Effector memory CD4-positive, alpha-beta T cell (primary cell): ENCODE results near the gene ZNF784.

Experiments
- DNase-seq, 3 donors: peaks; one replicate each; pipeline ENCODE4 v3.0.0-alpha.2; 2020
- H3K27ac ChIP-seq: 2 replicates; pipeline ENCODE4 v1.7.0; 2013; ENCODE audit warnings: mild to moderate bottlenecking, low read length, moderate library complexity; ENCODE audit not compliant: insufficient read depth, poor library complexity, severe bottlenecking
- H3K27me3 ChIP-seq: replicated peaks from 2 replicates; pipeline ENCODE4 v1.7.0; 2013; ENCODE audit warnings: mild to moderate bottlenecking, low read length; ENCODE audit not compliant: insufficient read depth, control insufficient read depth, poor library complexity, severe bottlenecking
- H3K36me3 ChIP-seq: 2 replicates; pipeline ENCODE4 v1.7.0; 2013; ENCODE audit warnings: mild to moderate bottlenecking, low read length, moderate library complexity; ENCODE audit not compliant: control insufficient read depth, insufficient read depth
- H3K4me1 ChIP-seq: 2 replicates; pipeline ENCODE4 v1.7.0; 2013; ENCODE audit warnings: low read length, mild to moderate bottlenecking; ENCODE audit not compliant: control insufficient read depth, insufficient read depth, poor library complexity, severe bottlenecking
- H3K4me3 ChIP-seq: 2 replicates; pipeline ENCODE4 v1.7.0; 2013; ENCODE audit warnings: low read length, low read depth, mild to moderate bottlenecking; ENCODE audit not compliant: insufficient read depth, poor library complexity, severe bottlenecking
- H3K9me3 ChIP-seq: 2 replicates; pipeline ENCODE4 v1.7.0; 2013; ENCODE audit warnings: mild to moderate bottlenecking, low read length, moderate library complexity; ENCODE audit not compliant: control insufficient read depth

Gene ZNF784

DNA sequence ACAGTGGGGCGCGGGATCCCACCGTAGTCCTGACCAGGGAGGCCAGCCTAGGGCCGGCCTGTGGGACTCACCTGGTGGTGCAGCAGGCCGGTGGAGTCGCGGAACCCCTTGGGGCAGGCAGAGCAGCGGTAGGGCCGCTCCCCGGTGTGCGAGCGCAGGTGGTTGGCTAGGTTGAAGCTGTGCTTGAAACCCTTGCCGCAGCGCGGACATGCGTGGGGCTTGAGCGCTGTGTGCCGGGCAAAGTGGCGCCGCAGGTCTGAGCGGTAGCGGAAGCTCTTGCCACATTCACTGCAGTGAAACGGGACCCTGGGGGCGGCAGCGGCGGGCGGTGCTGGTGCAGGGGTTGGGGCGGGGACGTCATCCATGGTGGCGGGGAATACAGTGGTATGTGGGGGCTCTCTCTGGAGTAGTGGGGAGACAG is 26.9 kb downstream of the ZNF784 start:
- H3K27ac ChIP-seq = no peak overlapping the region
- peaks cover 7% of the 10 kb centered on the region for H3K4me1 ChIP-seq
- DNase-seq = no peak
- no peaks in the 10 kb centered on the region for H3K27me3 ChIP-seq
- no peaks in the 10 kb centered on the region for H3K9me3 ChIP-seq
- no peak overlapping the region for H3K4me3 ChIP-seq
- H3K36me3 ChIP-seq = peaks cover 10% of the 10 kb centered on the region

DNA sequence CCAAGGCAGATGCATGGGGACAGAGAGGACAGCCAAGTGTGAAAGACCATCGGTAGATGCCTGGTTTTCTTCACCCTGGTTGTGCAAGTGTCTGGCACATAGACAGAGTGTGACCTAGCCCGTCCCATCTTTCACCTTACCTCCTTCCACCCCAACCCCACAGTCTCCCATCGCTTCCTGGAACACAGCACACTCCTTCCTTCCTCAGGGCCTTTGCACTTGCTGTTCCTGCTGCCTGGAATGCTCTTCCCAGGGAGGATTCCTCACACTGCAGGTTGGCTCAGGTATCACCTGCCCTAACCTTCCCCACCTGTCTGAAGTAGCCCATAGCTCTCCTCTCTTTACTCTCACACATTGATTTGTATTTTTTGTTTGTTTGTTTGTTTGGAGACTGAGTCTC is 28.1 kb downstream of the ZNF784 start:
- DNase-seq = no peak
- no peak overlapping the region for H3K27ac ChIP-seq
- H3K36me3 ChIP-seq = peaks cover 10% of the 10 kb centered on the region
- H3K9me3 ChIP-seq = no peaks in the 10 kb centered on the region
- H3K4me1 ChIP-seq = peaks cover 7% of the 10 kb centered on the region
- no peak overlapping the region for H3K4me3 ChIP-seq
- no peaks in the 10 kb centered on the region for H3K27me3 ChIP-seq

DNA sequence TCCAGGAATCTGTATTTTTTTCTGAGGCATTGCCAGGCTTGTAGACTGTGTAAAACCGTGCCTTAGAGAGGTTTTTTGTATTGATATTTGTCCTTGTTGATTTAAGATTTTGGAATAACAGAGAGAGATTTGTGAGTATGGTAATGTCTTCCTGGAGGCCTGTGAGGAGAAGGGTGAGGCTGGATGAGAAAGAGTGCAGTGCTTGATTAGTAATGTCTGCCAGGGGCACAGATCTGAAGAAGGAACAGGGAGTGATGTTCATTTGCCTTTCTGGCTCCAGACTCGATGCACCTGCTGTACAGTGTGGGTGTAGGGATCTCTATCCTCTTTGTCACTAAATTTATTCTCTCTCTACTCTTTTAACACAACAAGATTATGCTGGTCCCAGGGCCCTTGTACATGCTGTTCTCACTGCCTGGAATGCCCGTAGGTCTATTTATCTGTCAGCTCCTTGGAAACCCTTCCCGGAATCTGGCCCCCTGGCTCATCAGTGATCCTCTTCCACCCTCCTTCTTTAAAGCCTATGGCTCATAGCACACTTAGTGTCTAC is 29.3 kb downstream of the ZNF784 start:
- Histone ChIP-seq H3K9me3 (no peaks in the 10 kb centered on the region), H3K4me3 (no peak overlapping the region), H3K27me3 (no peaks in the 10 kb centered on the region), H3K4me1 (no peaks in the 10 kb centered on the region), H3K27ac (no peak overlapping the region), H3K36me3 (peaks cover 10% of the 10 kb centered on the region)
- DNase-seq = no peak

DNA sequence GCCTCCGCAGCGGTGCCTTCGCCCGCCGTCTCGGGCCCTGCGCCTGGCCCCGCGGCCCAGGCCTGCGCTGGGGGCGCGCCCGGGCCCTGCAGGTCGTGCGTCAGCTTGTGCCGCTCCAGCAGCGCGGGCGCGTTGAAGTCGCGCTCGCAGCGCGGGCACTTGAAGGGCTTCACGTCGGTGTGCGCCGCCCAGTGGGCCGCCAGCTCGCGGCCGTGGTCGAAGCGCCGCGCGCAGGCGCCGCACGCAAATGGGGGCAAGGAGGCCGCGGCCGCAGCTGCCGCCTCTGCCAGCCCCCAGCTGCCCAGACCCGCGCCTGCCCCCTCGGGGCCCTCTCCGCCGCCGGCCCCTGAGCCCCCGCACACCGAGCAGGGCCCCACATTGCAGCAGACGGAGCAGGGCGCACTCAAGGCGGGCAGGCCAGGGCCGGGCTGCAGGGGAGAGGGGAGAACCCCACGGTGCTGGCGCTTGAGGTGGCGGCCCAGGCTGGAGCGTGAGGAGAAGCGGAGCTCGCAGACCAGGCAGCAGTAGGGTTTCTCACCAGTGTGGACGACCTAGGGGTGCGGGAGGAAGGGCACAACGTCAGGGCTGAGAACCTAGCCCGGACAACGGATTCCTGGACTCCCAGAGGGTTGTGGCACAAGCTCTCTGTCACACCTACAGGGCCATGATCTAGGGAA is 31.1 kb downstream of the ZNF784 start:
- Histone ChIP-seq H3K4me1 (no peaks in the 10 kb centered on the region), H3K36me3 (peaks cover 10% of the 10 kb centered on the region), H3K4me3 (no peak overlapping the region), H3K27ac (no peak overlapping the region), H3K9me3 (no peaks in the 10 kb centered on the region), H3K27me3 (no peaks in the 10 kb centered on the region)
- no peak for DNase-seq

DNA sequence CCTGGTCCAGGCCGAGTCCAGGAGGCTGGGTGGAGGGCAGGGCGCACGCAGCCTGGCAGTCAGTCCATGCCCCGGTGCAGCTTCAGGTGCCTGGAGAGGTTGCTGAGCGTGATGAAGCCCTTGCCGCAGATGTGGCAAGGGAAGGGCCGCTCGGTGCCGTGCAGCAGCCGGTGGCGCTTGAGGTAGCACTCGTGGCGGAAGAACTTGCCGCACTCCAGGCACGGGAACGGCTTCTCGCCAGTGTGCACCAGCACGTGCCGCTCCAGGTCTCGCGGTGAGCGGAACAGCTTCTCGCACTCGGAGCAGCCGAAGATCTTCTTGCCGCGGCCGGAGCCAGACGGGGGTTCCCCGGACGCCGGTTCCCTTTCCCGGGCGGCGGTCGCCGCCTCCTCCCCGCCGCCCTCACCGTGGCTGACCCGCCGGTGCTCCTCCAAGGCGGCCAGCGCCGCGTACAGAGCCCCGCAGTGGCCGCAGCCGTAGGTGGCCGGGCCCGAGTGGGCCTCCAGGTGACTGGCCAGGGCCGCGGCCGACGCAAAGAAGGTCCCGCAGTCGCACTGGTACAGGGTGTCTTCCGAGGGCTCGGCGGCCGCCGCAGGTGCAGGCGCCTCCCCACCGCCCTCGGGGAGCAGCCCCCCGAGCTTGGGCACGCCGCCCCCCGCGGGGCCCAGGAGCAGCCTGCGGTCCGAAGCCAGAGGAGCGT is 31.8 kb downstream of the ZNF784 start:
- no peak overlapping the region for H3K4me3 ChIP-seq
- H3K27ac ChIP-seq = no peak overlapping the region
- H3K9me3 ChIP-seq = no peaks in the 10 kb centered on the region
- H3K27me3 ChIP-seq = no peaks in the 10 kb centered on the region
- peaks cover 3% of the 10 kb centered on the region for H3K4me1 ChIP-seq
- no peak for DNase-seq
- peaks cover 10% of the 10 kb centered on the region for H3K36me3 ChIP-seq

DNA sequence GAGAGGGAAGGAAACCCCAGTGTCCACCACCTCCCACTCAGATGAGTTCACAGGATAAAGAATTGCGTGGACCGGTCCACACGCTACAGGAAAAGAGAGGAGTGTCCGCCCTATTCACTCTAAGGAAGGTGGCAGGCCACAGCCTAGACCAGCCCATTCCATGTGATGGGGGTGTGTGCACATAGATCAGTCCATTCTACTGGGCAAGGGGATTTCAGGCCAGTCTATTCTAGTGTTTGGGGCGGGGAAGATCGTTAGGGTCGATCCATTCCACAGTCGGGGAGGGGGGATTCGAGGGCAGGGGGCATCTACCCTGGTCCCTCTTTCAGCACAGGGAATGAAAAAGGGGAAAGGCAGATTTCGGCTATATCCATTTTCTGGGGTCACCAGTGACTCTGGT is 32.8 kb downstream of the ZNF784 start:
- Histone ChIP-seq H3K4me3 (no peak overlapping the region), H3K27me3 (no peaks in the 10 kb centered on the region), H3K27ac (no peak overlapping the region), H3K36me3 (peaks cover 10% of the 10 kb centered on the region), H3K9me3 (no peaks in the 10 kb centered on the region), H3K4me1 (peaks cover 9% of the 10 kb centered on the region)
- DNase-seq = no peak

DNA sequence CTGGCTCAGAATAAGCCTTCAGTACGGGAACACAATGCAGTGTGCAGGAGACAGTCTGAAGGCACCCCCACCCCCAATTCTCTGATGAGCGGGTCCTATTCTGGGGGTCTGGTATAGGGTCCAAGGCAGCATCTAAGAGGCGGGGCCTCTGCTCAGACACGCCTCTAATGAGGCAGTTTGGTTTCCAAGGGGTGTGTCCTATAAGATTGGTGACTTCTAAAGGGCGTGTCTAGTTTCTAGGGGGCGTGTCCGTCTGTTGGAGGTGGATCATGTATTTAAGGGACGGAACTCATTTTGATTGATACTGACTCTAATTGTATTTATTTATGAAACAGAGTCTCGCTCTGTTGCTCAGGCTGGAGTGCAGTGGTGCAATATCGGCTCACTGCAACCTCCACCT is 33.7 kb downstream of the ZNF784 start:
- no peaks in the 10 kb centered on the region for H3K27me3 ChIP-seq
- no peak overlapping the region for H3K27ac ChIP-seq
- H3K4me3 ChIP-seq = no peak overlapping the region
- H3K9me3 ChIP-seq = no peaks in the 10 kb centered on the region
- DNase-seq = no peak
- H3K4me1 ChIP-seq = peaks cover 17% of the 10 kb centered on the region
- peaks cover 10% of the 10 kb centered on the region for H3K36me3 ChIP-seq

DNA sequence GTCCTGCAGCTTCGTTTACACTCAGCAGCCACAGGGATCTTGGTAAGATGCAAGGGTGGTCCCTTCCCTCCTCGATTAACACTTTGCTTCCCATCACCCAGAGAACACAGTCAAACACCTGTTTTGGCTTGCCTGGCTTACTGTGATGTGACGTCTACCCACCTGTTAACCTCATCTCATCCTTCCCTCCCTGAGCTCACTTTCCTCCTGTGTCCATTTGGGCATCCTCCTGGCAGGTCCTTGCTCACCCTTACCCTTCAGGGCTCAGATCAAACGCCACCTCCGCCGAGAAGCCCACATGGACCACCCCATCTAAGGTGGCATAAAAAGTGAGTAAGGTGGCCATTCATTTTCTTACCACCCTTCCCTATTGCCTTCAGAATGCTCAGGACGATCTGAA is 34.3 kb downstream of the ZNF784 start:
- Histone ChIP-seq H3K27ac (no peak overlapping the region), H3K9me3 (no peaks in the 10 kb centered on the region), H3K4me1 (peaks cover 19% of the 10 kb centered on the region), H3K36me3 (peaks cover 5% of the 10 kb centered on the region), H3K27me3 (no peaks in the 10 kb centered on the region), H3K4me3 (no peak overlapping the region)
- no peak for DNase-seq

DNA sequence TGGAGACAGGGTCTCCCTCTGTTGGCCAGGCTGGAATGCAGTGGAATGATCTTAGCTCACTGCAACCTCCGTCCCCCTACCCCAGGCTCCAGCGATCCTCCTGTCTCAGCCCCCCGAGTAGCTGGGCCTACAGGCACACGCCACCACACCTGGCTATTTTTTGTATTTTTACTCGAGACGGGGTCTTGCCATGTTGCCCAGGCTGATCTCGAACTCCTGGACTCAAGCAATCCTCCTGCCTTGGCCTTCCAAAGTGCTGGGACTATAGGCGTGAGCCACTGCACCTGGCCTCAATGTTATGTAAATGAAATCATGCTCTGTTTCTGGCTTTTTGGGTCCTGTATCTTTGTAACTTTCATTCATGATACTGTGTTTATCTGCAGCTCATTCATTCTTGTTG is 35.6 kb downstream of the ZNF784 start:
- DNase-seq = no peak
- H3K4me1 ChIP-seq = peaks cover 19% of the 10 kb centered on the region
- no peaks in the 10 kb centered on the region for H3K36me3 ChIP-seq
- H3K9me3 ChIP-seq = no peaks in the 10 kb centered on the region
- H3K4me3 ChIP-seq = no peak overlapping the region
- H3K27me3 ChIP-seq = no peaks in the 10 kb centered on the region
- no peak overlapping the region for H3K27ac ChIP-seq

DNA sequence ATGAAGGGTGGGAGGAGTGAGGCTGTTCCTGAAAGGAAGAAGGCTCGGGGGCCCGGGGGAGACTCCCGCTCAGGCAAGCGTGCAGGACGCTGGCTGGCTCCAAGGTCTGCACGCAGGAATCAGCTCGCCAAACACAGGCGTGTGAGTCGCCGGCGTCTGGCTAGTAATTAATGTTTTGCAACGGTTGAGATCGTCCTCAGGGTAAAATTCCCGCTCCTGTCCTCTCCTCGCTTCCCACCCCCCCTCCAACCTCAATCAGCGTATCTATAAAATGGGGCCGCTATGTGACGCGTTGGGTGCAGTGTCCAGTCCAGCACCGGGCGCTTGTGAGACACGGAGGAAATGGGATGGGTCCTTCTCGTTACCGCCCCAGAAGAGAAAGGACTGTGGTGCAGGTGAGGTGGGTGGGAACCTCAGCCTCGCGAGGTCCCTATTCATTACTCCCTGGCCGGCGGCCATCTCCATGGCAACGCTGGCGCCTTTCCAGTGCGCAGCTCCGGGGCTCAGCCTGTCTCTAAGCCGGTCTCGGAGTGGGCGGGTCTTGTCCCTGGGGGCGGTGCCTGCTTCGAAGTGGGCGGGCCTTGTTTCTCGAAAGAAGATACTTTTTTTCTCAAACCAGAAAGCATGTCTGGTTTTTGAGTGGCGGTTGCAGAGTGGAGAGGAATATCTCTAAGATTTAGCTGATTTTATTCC is 37.2 kb downstream of the ZNF784 start:
- no peaks in the 10 kb centered on the region for H3K36me3 ChIP-seq
- no peak overlapping the region for H3K27ac ChIP-seq
- H3K4me3 ChIP-seq = peak overlapping the region; percentile 54
- H3K9me3 ChIP-seq = no peaks in the 10 kb centered on the region
- H3K27me3 ChIP-seq = no peaks in the 10 kb centered on the region
- H3K4me1 ChIP-seq = peaks cover 19% of the 10 kb centered on the region
- peak; percentile 86 to 92 (median 90) for DNase-seq
